Thoracic aorta (tissue), 2 donors: Measurements from ENCODE around the gene SDHAF2. TPM values are rescaled to one million over a fixed set of nuclear protein-coding genes. Genes with fewer than 3 reads are reported as not detected.

Experiments used
- ATAC-seq: fragments of 150-250 bp; one replicate; pipeline ENCODE4 v1.8.0; 2017; ENCODE audit warnings: low read depth; ENCODE audit not compliant: insufficient number of reproducible peaks, low FRiP score
- DNase-seq: peaks from one replicate; pipeline ENCODE4 v3.0.0-alpha.2; 2020; ENCODE audit warnings: low spot score
- H3K27ac ChIP-seq, 2 donors: fragments of 200-600 bp; sonication (generic); 1 replicate in 1 of 2; 2 replicates in 1 of 2; pipeline ENCODE4 v1.5.1; 2016; ENCODE audit warnings: mild to moderate bottlenecking in 2 of 2, moderate library complexity in 2 of 2
- H3K27me3 ChIP-seq: fragments of 200-600 bp; sonication (generic); replicated peaks from 2 replicates; pipeline ENCODE4 v1.6.0; 2016; ENCODE audit warnings: mild to moderate bottlenecking; ENCODE audit not compliant: insufficient read depth
- H3K36me3 ChIP-seq: fragments of 200-600 bp; sonication (generic); one replicate; pipeline ENCODE4 v1.5.1; 2016
- H3K4me1 ChIP-seq, 2 donors: fragments of 200-600 bp; sonication (generic); 1 replicate in 1 of 2; 2 replicates in 1 of 2; pipeline versions ENCODE4 v1.5.1 to v1.6.0; 2016; ENCODE audit warnings: low read depth in 2 of 2, mild to moderate bottlenecking in 1 of 2; ENCODE audit not compliant: control insufficient read depth in 1 of 2
- H3K4me3 ChIP-seq: fragments of 200-600 bp; sonication (generic); 2 replicates; pipeline ENCODE4 v1.5.1; 2016; ENCODE audit warnings: mild to moderate bottlenecking
- H3K9me3 ChIP-seq: fragments of 200-600 bp; sonication (generic); 2 replicates; pipeline ENCODE4 v1.5.1; 2016
- CTCF ChIP-seq: fragments of 200-600 bp; sonication (generic); IDR thresholded peaks from one replicate; pipeline ENCODE4 v1.5.1; 2019; ENCODE audit warnings: antibody characterized with exemption
- total RNA-seq, 2 donors: library from RNA; depleted of rRNA; stranded (reverse); fragments of >200 nt; gene quantifications; one replicate each; pipeline versions ENCODE4 v1.1.0 to v1.2.3, GENCODE V29; 2016

The SDHAF2 gene
- total RNA-seq, 2 donors from 2014 or later: 43.2 to 52.6 TPM

GRCh38 chr11:61485080-61485479 is 55.2 kb downstream of the SDHAF2 start:
- no peak for ATAC-seq
- peaks cover 5 to 18% of the 10 kb centered on the region in 2 donors for H3K4me1 ChIP-seq

GRCh38 chr11:61486011-61486620 is 56.2 kb downstream of the SDHAF2 start:
- no peak for TF ChIP-seq CTCF
- H3K36me3 ChIP-seq: no peaks in the 10 kb centered on the region
- DNase-seq: no peak
- H3K4me1 ChIP-seq: peaks cover 5 to 25% of the 10 kb centered on the region in 2 donors
- H3K4me3 ChIP-seq: no peak overlapping the region
- no peaks in the 10 kb centered on the region for H3K27me3 ChIP-seq
- ATAC-seq: no peak
- no peak overlapping the region for H3K27ac ChIP-seq
- no peaks in the 10 kb centered on the region for H3K9me3 ChIP-seq

More at GRCh38 chr11:61485080-61485479, 55.2 kb downstream of the SDHAF2 start:
- H3K27ac ChIP-seq: no peak overlapping the region
- DNase-seq: no peak
- H3K36me3 ChIP-seq: no peaks in the 10 kb centered on the region
- H3K27me3 ChIP-seq: no peaks in the 10 kb centered on the region
- no peaks in the 10 kb centered on the region for H3K9me3 ChIP-seq
- no peak for TF ChIP-seq CTCF
- H3K4me3 ChIP-seq: no peak overlapping the region

GRCh38 chr11:61486779-61487178 is 56.9 kb downstream of the SDHAF2 start:
- H3K36me3 ChIP-seq: no peaks in the 10 kb centered on the region
- ATAC-seq (no peak), DNase-seq (no peak)
- H3K27me3 ChIP-seq: no peaks in the 10 kb centered on the region
- no peak for TF ChIP-seq CTCF
- no peaks in the 10 kb centered on the region for H3K9me3 ChIP-seq
- no peak overlapping the region for H3K4me3 ChIP-seq
- no peak overlapping the region for H3K27ac ChIP-seq
- peaks cover 5 to 25% of the 10 kb centered on the region in 2 donors for H3K4me1 ChIP-seq

- ATAC-seq: no peak
- no peak for DNase-seq
- peaks cover 5 to 25% of the 10 kb centered on the region in 2 donors for H3K4me1 ChIP-seq
- H3K27me3 ChIP-seq: no peaks in the 10 kb centered on the region
- no peak overlapping the region for H3K4me3 ChIP-seq
- TF ChIP-seq CTCF: no peak
- no peaks in the 10 kb centered on the region for H3K9me3 ChIP-seq
- H3K36me3 ChIP-seq: no peaks in the 10 kb centered on the region
- H3K27ac ChIP-seq: no peak overlapping the region
Measured at GRCh38 chr11:61487342-61488025, 57.6 kb downstream of the SDHAF2 start.

- H3K27ac ChIP-seq: no peak overlapping the region
- H3K36me3 ChIP-seq: no peaks in the 10 kb centered on the region
- peaks cover 5 to 25% of the 10 kb centered on the region in 2 donors for H3K4me1 ChIP-seq
- no peaks in the 10 kb centered on the region for H3K27me3 ChIP-seq
- peak overlapping the region; percentile 20 for H3K4me3 ChIP-seq
- DNase-seq (no peak), ATAC-seq (no peak)
- no peaks in the 10 kb centered on the region for H3K9me3 ChIP-seq
- TF ChIP-seq CTCF: no peak
Measured at GRCh38 chr11:61488651-61489291, 58.8 kb downstream of the SDHAF2 start.
